Measurements from ENCODE around the gene CAMKV. TPM values are rescaled to one million over a fixed set of nuclear protein-coding genes. Genes with fewer than 3 reads are reported as not detected.

The CAMKV gene
- total RNA-seq, 3 donors from 2014 or later = not detected

GRCh38 chr3:49903451-49904424, 34.0 kb upstream of the CAMKV start, which contains the start of gene MST1R:
Gene MST1R, minus strand, starts transcription at chr3:49903873. Its CDS starts 264 bp downstream, at chr3:49903609.
- H3K4me3 ChIP-seq = peak within 1 kb of the TSS; percentile 25
- DNase-seq (peak; percentile 94 to 96 (median 94)), ATAC-seq (peak; percentile 81)
- no peaks in the 10 kb centered on the region for H3K9me3 ChIP-seq
- TF ChIP-seq CTCF (IDR thresholded peaks at IDR 0.05) = no peak
- peaks cover 59% of the 10 kb centered on the region for H3K4me1 ChIP-seq (ENCODE audit: low read depth)
- H3K36me3 ChIP-seq (ENCODE audit: low read depth) = no peaks in the 10 kb centered on the region
- intact Hi-C loops (cut with DNase I, micrococcal nuclease) = no loop called here

DNA sequence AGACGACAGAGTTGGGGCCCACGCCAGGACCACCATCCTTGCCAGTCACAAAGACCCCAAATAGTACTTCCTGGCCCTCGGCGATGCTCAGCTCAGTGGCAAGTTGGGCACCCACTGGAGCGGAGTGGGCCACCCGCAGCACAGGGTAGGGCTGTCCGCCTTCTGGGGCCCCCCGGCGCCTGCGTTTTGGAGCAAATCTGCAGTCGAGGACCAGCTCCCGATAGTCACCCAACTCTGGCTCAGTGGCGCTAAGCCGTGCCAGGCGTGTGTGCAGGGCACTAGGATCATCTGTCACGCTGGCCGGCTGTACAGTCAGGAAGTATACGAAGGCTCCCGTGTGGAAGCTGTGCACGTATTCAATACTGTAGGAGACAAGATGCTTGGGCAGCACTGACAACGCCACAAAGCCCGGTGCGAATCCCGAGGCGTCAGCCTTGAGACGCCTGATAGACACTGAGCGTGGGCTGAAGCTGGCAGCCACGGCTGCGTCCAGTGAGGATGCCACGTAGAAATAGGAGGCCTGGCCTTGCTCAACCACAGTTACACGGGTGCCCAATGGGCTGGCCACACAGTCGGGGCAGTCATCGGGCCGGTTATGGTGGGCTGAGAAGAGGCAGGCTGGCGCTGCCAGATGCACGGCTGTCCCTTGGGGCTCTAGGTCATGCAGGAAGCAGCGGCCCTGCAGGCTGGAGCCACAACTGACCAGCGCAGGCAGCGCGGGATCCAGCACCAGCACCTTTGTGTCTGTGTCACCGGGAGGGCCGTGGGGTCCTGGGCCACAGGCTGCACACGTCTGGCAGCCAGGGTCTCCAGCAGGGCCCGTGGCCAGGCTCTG, 33.0 kb upstream of the CAMKV start:
- DNase-seq (peak; percentile 20 to 58 (median 50)), ATAC-seq (no peak)
- no peaks in the 10 kb centered on the region for H3K36me3 ChIP-seq (ENCODE audit: low read depth)
- intact Hi-C loops (cut with DNase I, micrococcal nuclease) = no loop called here
- no peaks in the 10 kb centered on the region for H3K9me3 ChIP-seq
- no peak for TF ChIP-seq CTCF (IDR thresholded peaks at IDR 0.05)
- peak overlapping the region; percentile 25 for H3K4me3 ChIP-seq
- peaks cover 59% of the 10 kb centered on the region for H3K4me1 ChIP-seq (ENCODE audit: low read depth)

GRCh38 chr3:49901366-49902339, 31.9 kb upstream of the CAMKV start:
- DNase-seq = peak in 1 of 3 donors; percentile 25
- H3K36me3 ChIP-seq (ENCODE audit: low read depth) = no peaks in the 10 kb centered on the region
- intact Hi-C loops (cut with DNase I, micrococcal nuclease) = no loop called here
- ATAC-seq = no peak
- no peak overlapping the region for H3K4me3 ChIP-seq
- TF ChIP-seq CTCF (IDR thresholded peaks at IDR 0.05) = no peak
- peaks cover 51% of the 10 kb centered on the region for H3K4me1 ChIP-seq (ENCODE audit: low read depth)
- no peaks in the 10 kb centered on the region for H3K9me3 ChIP-seq

DNA sequence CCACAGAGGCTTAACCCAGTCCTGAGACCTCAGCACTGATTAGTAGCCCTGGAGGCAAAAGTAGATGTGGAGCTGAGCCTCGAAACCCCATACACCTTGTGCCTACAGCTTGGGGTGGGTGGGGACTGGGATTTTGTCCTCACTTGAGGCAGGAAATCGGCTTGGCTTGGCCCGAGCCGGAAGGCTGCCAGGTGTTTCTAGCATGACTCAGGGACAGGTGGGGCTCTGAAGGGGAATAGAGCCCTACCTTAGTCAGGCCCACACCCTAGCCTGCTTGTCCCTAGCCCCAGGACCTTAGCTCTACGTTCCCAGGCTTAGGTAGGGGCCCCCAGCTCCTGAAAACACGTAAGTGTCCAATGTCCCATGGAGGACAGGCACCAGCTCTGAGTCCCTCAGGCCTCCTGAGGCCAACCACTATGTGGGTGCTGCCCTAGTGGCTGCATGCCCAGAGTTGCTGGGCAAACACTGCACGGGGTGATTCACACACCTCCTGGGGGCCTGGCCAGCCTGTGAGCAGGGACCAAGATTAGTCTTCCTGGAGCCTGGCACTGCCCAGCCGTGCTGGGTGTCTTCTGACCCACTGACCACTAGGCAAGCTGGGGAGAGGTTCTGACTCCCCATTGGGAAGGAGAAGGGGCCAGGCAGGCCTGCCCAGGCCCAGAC, 30.9 kb upstream of the CAMKV start:
- intact Hi-C loops (cut with DNase I, micrococcal nuclease) = no loop called here
- Histone ChIP-seq H3K9me3 (no peaks in the 10 kb centered on the region), H3K4me1 (ENCODE audit: low read depth) (peaks cover 42% of the 10 kb centered on the region), H3K4me3 (no peak overlapping the region), H3K36me3 (ENCODE audit: low read depth) (no peaks in the 10 kb centered on the region)
- DNase-seq (peak; percentile 88 to 89 (median 89)), ATAC-seq (peak; percentile 78)
- no peak for TF ChIP-seq CTCF (IDR thresholded peaks at IDR 0.05)

Measured in mucosa of descending colon (tissue), 3 donors.